ENCODE measurements around the gene LENG1. TPM values are rescaled to one million over a fixed set of nuclear protein-coding genes. Genes with fewer than 3 reads are reported as not detected.

LENG1 gene
- polyA plus RNA-seq, 1 donor from 2014 or later, result 17.0 TPM

DNA sequence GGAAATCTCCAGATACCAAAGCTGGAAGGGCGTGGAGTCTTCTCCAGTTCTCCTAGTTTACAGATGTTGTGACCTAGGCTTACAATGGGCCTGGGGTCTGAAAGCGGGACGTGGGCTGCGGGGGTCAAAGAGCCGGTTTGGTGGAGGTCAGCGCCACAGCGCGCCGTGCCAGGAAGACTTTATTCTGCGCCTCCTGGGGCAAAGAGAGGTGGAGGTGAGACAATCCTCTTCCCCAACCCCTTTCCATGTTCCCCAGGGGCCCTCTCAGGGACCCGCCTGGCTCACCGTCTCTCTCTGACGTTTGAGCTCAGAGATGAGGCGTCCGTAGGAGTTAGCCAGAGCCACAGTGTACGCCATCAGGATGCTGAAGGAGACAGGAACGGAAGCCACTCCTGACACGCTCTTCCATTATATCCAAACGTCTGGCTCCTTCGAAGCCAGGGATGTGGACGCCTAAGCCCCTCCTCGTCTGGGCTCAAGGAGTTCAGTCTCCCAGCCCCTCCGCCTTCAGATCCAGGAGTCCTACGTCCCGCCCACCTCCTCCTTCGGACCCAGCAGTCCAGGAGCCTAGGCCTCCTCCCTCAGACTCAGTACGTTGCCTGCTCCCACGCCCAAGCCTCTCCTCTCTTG is 776 bp upstream of the LENG1 start:
- peak overlapping the region; percentile 73 for H3K9ac ChIP-seq (ENCODE audit: low read length)
- no peaks in the 10 kb centered on the region for H3K36me3 ChIP-seq (ENCODE audit: insufficient read depth, low read length)
- peak overlapping the region; percentile 81 for H3K27ac ChIP-seq (ENCODE audit: low read length)
- peaks cover 9% of the 10 kb centered on the region for H3K79me2 ChIP-seq (replicated peaks; ENCODE audit: insufficient read depth, low read length)
- TF ChIP-seq EZH2 (IDR thresholded peaks at IDR 0.05; ENCODE audit: borderline replicate concordance, insufficient read depth, low read length, poor library complexity, severe bottlenecking) (no peak), TAF1 (IDR thresholded peaks at IDR 0.05; ENCODE audit: low read depth) (no peak), SMC3 (conservative IDR thresholded peaks at IDR 0.05; ENCODE audit: poor library complexity) (peak; percentile 45), MXI1 (conservative IDR thresholded peaks at IDR 0.05; ENCODE audit: poor library complexity, severe bottlenecking) (peak; percentile 29), EP300 (conservative IDR thresholded peaks at IDR 0.05; ENCODE audit: poor library complexity, severe bottlenecking) (no peak), RAD21 (conservative IDR thresholded peaks at IDR 0.05) (peak; percentile 28)
- TF ChIP-seq, protein P1, sequence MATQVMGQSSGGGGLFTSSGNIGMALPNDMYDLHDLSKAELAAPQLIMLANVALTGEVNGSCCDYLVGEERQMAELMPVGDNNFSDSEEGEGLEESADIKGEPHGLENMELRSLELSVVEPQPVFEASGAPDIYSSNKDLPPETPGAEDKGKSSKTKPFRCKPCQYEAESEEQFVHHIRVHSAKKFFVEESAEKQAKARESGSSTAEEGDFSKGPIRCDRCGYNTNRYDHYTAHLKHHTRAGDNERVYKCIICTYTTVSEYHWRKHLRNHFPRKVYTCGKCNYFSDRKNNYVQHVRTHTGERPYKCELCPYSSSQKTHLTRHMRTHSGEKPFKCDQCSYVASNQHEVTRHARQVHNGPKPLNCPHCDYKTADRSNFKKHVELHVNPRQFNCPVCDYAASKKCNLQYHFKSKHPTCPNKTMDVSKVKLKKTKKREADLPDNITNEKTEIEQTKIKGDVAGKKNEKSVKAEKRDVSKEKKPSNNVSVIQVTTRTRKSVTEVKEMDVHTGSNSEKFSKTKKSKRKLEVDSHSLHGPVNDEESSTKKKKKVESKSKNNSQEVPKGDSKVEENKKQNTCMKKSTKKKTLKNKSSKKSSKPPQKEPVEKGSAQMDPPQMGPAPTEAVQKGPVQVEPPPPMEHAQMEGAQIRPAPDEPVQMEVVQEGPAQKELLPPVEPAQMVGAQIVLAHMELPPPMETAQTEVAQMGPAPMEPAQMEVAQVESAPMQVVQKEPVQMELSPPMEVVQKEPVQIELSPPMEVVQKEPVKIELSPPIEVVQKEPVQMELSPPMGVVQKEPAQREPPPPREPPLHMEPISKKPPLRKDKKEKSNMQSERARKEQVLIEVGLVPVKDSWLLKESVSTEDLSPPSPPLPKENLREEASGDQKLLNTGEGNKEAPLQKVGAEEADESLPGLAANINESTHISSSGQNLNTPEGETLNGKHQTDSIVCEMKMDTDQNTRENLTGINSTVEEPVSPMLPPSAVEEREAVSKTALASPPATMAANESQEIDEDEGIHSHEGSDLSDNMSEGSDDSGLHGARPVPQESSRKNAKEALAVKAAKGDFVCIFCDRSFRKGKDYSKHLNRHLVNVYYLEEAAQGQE (IDR thresholded peaks at IDR 0.05; ENCODE audit: borderline replicate concordance), result no peak
- TF ChIP-seq, protein P2, sequence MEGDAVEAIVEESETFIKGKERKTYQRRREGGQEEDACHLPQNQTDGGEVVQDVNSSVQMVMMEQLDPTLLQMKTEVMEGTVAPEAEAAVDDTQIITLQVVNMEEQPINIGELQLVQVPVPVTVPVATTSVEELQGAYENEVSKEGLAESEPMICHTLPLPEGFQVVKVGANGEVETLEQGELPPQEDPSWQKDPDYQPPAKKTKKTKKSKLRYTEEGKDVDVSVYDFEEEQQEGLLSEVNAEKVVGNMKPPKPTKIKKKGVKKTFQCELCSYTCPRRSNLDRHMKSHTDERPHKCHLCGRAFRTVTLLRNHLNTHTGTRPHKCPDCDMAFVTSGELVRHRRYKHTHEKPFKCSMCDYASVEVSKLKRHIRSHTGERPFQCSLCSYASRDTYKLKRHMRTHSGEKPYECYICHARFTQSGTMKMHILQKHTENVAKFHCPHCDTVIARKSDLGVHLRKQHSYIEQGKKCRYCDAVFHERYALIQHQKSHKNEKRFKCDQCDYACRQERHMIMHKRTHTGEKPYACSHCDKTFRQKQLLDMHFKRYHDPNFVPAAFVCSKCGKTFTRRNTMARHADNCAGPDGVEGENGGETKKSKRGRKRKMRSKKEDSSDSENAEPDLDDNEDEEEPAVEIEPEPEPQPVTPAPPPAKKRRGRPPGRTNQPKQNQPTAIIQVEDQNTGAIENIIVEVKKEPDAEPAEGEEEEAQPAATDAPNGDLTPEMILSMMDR (IDR thresholded peaks at IDR 0.05; ENCODE audit: poor library complexity, severe bottlenecking), result no peak
- no peaks in the 10 kb centered on the region for H3K9me2 ChIP-seq (ENCODE audit: insufficient read depth, low read length)
- no peaks in the 10 kb centered on the region for H3K27me3 ChIP-seq (ENCODE audit: insufficient read depth, low read depth, low read length)
- H4K20me1 ChIP-seq (ENCODE audit: insufficient read depth), result no peaks in the 10 kb centered on the region
- H3K4me3 ChIP-seq (ENCODE audit: low read length), result peak overlapping the region; percentile 79
- H3F3A ChIP-seq (ENCODE audit: insufficient read depth, low read length, poor library complexity, severe bottlenecking), result no peaks in the 10 kb centered on the region
- peak overlapping the region; percentile 85 for H3K4me2 ChIP-seq (ENCODE audit: low read length)
- H2AFZ ChIP-seq (ENCODE audit: low read depth, low read length), result peak overlapping the region; percentile 81
- H3K9me3 ChIP-seq (ENCODE audit: low read length), result no peaks in the 10 kb centered on the region

DNA sequence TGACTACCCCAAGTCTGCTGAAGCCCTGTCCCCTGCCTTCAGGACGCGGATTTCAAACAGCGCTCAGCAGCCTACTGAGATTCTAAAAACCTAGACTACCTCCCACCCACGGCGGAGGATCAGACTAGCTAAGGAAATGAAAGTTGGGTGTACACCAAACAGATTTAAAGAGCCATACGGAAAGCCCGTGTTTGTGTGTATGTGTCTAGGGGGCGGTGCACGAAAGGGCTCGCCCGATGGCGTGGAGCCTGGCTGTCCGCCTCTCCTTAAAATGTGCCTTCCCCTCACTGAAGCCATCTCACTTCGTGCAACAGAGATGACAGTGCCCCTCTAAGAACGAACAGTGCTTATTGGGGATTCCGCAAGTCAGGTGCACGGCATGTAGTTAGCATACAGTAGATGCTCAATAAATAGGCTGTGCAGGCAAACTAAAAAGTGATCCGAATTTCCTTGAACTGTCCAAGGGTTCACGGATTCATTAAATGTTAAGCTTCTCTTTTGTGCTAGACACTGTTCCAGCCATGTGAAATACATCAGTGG is 639 bp downstream of the LENG1 start:
- H4K20me1 ChIP-seq (ENCODE audit: insufficient read depth), result no peaks in the 10 kb centered on the region
- peak overlapping the region; percentile 91 for H3K27ac ChIP-seq (ENCODE audit: low read length)
- H3F3A ChIP-seq (ENCODE audit: insufficient read depth, low read length, poor library complexity, severe bottlenecking), result no peaks in the 10 kb centered on the region
- peak overlapping the region; percentile 99 for H3K4me2 ChIP-seq (ENCODE audit: low read length)
- H3K36me3 ChIP-seq (ENCODE audit: insufficient read depth, low read length), result no peaks in the 10 kb centered on the region
- H3K9me3 ChIP-seq (ENCODE audit: low read length), result no peaks in the 10 kb centered on the region
- no peaks in the 10 kb centered on the region for H3K9me2 ChIP-seq (ENCODE audit: insufficient read depth, low read length)
- H3K9ac ChIP-seq (ENCODE audit: low read length), result peak overlapping the region; percentile 78
- H3K4me3 ChIP-seq (ENCODE audit: low read length), result peak overlapping the region; percentile 79
- H2AFZ ChIP-seq (ENCODE audit: low read depth, low read length), result peak overlapping the region; percentile 61
- peaks cover 9% of the 10 kb centered on the region for H3K79me2 ChIP-seq (replicated peaks; ENCODE audit: insufficient read depth, low read length)
- no peak for TF ChIP-seq SMC3 (conservative IDR thresholded peaks at IDR 0.05; ENCODE audit: poor library complexity)
- TF ChIP-seq TAF1 (IDR thresholded peaks at IDR 0.05; ENCODE audit: low read depth), result no peak
- TF ChIP-seq RAD21 (conservative IDR thresholded peaks at IDR 0.05), result no peak
- no peak for TF ChIP-seq EZH2 (IDR thresholded peaks at IDR 0.05; ENCODE audit: borderline replicate concordance, insufficient read depth, low read length, poor library complexity, severe bottlenecking)
- no peaks in the 10 kb centered on the region for H3K27me3 ChIP-seq (ENCODE audit: insufficient read depth, low read depth, low read length)

Data from neural cell (in vitro differentiated cells).